NT2/D1 (cell line): ENCODE results near the gene CYP3A7.
"Not testable (repeated sequence)": the region's sequence is repeated elsewhere in the genome, so short reads cannot be mapped to it uniquely, and the experiment has no call there.

Experiments used
- DNase-seq: peaks from one replicate; pipeline ENCODE4 v3.0.0-alpha.2; 2011; ENCODE audit warnings: low read depth, low spot score
- H3K27me3 ChIP-seq: 2 replicates; pipeline ENCODE4 v1.6.0; 2011; ENCODE audit warnings: mild to moderate bottlenecking; ENCODE audit not compliant: insufficient read length, insufficient read depth
- H3K36me3 ChIP-seq: 2 replicates; pipeline ENCODE4 v1.6.1; 2011; ENCODE audit warnings: mild to moderate bottlenecking, low read length, mixed read lengths; ENCODE audit not compliant: insufficient read depth, insufficient read length
- H3K4me1 ChIP-seq: 2 replicates; pipeline ENCODE4 v1.5.1; 2011; ENCODE audit not compliant: insufficient read depth, insufficient read length
- H3K4me3 ChIP-seq: 2 replicates; pipeline ENCODE4 v1.5.1; 2011; ENCODE audit warnings: low read depth; ENCODE audit not compliant: insufficient read length
- H3K9ac ChIP-seq: 2 replicates; pipeline ENCODE4 v1.6.0; 2011; ENCODE audit warnings: low read depth; ENCODE audit not compliant: insufficient read length
- H3K9me3 ChIP-seq: 2 replicates; pipeline ENCODE4 v1.5.1; 2011; ENCODE audit warnings: mild to moderate bottlenecking, low read length; ENCODE audit not compliant: insufficient read depth
- SUZ12 ChIP-seq: IDR thresholded peaks from 2 replicates; pipeline ENCODE4 v1.6.1; 2011; ENCODE audit not compliant: insufficient read length, insufficient read depth; ENCODE audit errors: extremely low read depth
- YY1 ChIP-seq: IDR thresholded peaks from 2 replicates; pipeline ENCODE4 v1.6.1; 2011; ENCODE audit not compliant: insufficient read length, insufficient read depth
- ZNF274 ChIP-seq: IDR thresholded peaks from 2 replicates; pipeline ENCODE4 v1.6.1; 2011; ENCODE audit warnings: mild to moderate bottlenecking, low read depth, low read length

The CYP3A7 gene

DNA sequence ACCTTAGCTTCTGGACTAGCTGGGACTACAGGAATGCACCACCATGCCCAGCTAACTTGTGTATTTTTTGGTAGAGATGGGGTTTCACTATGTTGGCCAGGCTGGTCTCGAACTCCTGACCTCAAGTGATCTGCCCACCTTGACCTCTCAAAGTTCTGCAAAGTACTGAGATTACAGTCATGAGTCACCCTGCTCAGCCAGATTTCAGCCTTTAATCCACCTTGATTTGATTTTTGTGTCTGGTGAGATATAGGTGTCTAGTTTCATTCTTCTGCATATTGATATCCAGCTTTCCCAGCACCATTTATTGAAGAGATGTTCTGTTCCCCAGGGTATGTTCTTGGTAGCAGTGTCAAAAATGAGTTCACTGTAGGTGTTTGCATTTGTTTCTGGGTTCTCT, 20.1 kb upstream of the CYP3A7 start:
- Histone ChIP-seq H3K36me3 (no peaks in the 10 kb centered on the region), H3K27me3 (no peaks in the 10 kb centered on the region), H3K9ac (no peak overlapping the region), H3K9me3 (no peaks in the 10 kb centered on the region), H3K4me1 (no peaks in the 10 kb centered on the region), H3K4me3 (no peak overlapping the region)
- no peak for DNase-seq
- TF ChIP-seq SUZ12 = no peak
- no peak for TF ChIP-seq ZNF274
- no peak for TF ChIP-seq YY1

DNA sequence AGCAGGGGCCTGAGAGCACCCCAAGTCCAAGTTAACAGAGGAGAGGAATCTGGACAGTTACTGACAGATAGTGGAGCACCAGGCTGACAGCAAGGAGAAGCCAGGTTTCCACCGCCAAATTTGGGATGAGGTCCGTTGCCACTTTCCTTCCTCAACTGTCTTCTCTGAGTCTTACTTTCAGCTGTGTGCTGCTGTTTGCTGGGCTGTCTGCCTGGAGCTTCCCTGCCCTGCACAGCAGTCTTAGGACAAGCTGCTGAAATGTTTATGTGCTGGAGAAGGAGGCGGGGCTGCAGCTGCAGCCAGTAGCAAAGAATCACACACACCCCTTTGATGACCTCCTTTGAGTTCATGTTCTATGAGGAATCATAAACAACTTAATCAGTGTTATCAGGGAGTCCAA, 17.4 kb upstream of the CYP3A7 start:
- Histone ChIP-seq H3K36me3 (no peaks in the 10 kb centered on the region), H3K4me1 (no peaks in the 10 kb centered on the region), H3K4me3 (no peak overlapping the region), H3K27me3 (no peaks in the 10 kb centered on the region), H3K9me3 (no peaks in the 10 kb centered on the region), H3K9ac (no peak overlapping the region)
- no peak for DNase-seq
- no peak for TF ChIP-seq YY1
- no peak for TF ChIP-seq SUZ12
- no peak for TF ChIP-seq ZNF274

DNA sequence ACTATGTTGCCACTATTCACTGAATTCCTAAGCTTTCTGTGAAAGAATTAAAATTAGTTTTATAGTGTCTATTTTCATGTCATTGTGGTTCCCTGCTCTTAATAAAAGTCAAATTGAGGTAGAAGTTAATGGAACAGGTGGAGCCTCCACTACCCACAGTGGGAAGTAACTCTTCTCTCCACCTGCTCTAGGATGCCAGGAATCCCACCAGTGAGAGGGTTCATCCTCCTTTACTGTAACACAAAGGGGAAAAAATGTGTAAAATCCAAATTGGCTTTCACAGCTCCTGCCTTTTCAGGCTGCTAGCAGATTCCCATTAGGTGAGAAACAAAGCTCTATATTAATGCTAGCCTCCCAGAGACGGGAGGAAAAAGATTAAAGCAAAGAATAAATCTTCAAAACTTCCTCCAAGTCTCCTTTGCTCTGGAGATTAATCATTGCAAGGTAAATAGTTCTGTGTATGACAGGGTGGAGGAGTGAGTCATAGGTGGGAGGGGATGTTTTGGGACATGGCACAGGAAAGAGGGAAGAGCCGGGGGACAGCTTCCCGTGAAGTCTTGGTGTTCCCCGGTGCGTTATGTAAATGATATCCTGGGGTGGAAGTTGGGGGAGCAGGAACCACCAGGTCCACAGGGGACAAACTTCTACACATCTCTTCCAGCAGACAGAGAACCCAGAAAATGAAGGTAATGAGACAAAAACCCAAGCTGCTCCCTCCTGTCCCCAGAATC, 16.5 kb upstream of the CYP3A7 start:
- H3K27me3 ChIP-seq, H3K4me1 ChIP-seq, H3K36me3 ChIP-seq, H3K4me3 ChIP-seq, H3K9ac ChIP-seq, H3K9me3 ChIP-seq, DNase-seq: not testable (repeated sequence)

DNA sequence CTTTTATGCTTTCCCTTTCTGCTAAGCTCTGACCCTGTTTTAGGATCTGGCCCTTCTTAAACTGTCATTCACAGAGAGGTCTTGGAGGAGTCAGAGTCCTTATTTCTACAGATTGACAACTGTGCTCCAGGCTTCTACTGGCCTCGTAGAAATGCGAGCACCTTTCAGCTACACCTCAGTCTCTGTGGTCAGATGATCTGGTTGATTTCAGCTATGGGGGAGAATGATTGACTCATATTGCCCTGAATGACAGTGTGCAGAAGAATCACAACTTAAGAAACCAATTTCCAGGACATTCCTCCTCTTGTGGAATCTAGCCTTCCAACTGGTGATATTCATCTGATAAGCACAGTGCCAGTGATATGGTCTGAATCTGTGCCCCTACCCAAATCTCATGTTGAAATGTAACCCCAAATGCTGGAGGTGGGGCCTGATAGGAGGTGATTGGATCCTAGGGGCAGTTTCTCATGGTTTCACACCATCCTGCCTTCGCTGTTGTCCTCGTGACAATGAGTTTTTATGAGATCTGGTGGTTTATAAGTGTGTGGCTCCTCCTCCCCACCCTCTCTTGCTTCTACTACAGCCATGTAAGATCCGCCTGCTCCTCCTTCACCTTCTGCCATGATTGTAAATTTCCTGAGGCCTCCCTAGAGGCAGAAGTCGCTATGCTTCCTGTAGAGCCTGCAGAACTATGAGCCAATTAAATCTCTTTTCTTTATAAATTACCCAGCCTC, 14.0 kb upstream of the CYP3A7 start:
- Histone ChIP-seq H3K4me1 (no peaks in the 10 kb centered on the region), H3K27me3 (no peaks in the 10 kb centered on the region), H3K9me3 (no peaks in the 10 kb centered on the region), H3K9ac (no peak overlapping the region), H3K36me3 (no peaks in the 10 kb centered on the region), H3K4me3 (no peak overlapping the region)
- no peak for DNase-seq
- TF ChIP-seq SUZ12 (no peak), ZNF274 (no peak), YY1 (no peak)

DNA sequence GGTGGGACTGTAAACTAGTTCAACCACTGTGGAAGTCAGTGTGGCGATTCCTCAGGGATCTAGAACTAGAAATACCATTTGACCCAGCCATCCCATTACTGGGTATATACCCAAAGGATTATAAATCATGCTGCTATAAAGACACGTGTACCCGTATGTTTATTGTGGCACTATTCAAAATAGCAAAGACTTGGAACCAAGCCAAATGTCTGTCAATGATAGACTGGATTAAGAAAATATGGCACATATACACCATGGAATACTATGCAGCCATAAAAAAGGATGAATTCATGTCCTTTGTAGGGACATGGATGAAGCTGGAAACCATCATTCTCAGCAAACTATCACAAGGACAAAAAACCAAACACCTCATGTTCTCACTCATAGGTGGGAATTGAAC, 11.9 kb upstream of the CYP3A7 start:
- not testable (repeated sequence) for DNase-seq, H3K27me3 ChIP-seq, H3K36me3 ChIP-seq, H3K4me1 ChIP-seq, H3K9me3 ChIP-seq, H3K9ac ChIP-seq, H3K4me3 ChIP-seq

DNA sequence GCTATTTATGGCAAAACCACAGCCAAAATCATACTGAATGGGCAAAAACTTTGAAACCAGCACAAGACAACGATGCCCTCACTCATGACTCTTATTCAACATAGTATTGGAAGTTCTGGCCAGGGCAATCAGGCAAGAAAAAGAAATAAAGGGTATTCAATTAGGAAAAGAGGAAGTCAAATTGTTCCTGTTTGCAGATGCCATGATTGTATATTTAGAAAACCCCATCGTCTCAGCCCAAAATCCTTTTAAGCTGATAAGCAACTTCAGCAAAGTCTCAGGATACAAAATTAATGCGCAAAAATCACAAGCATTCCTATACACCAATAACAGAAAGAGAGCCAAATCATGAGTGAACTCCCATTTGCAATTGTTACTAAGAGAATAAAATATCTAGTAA, 10.4 kb upstream of the CYP3A7 start:
- not testable (repeated sequence) for H3K4me3 ChIP-seq, H3K36me3 ChIP-seq, H3K4me1 ChIP-seq, H3K27me3 ChIP-seq, H3K9ac ChIP-seq, H3K9me3 ChIP-seq, DNase-seq

DNA sequence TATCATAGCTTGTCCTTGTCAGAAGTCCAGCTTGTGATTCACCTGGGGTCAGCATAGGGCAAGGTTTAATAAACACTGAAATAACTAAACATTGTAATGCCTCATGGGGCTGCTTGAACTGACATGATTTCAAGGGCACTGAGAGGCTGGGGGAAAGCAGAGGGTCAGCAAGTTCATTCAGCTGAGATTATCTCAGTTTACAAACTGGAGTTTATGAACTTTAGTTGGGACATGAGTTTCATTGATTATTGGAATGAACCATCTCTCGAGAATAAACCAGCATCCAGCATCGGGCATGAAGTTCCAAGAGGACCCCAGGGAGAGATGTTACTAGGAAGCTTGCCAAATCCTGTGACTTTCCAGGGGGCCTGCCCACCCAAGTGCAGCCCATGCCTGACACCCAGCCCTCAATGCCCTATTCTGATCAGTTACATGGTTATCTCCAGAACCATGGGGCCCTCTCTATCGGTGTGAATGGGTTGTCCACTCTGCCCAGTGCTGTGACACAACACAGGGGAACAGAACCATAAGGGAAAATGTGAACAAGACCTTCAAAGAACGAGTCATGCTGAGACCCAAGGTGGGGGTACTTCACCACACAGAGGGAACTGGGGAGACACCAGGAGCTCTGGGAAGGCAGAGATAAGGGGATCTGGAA, 7.9 kb upstream of the CYP3A7 start:
- Histone ChIP-seq H3K36me3 (no peaks in the 10 kb centered on the region), H3K4me1 (no peaks in the 10 kb centered on the region), H3K9me3 (no peaks in the 10 kb centered on the region), H3K4me3 (no peak overlapping the region), H3K9ac (no peak overlapping the region), H3K27me3 (no peaks in the 10 kb centered on the region)
- TF ChIP-seq ZNF274 (no peak), SUZ12 (no peak), YY1 (no peak)
- DNase-seq = no peak

DNA sequence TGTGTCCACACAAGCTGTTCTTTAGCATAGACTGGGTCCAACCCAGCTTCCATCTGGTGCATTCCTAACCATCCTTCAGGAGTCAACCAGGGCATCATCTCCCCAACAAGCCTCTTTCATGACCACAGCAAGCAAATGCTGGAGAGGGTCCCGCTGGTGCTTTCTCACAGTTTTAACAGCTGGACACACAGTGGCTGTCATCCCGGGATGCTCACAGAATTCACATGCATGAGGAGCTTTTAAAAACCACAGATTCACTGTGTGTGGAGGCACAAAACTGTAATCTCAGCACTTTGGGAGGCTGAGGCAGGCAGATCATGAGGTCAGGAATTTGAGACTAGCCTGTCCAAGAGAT, 6.4 kb upstream of the CYP3A7 start:
- H3K4me3 ChIP-seq = no peak overlapping the region
- H3K27me3 ChIP-seq = no peaks in the 10 kb centered on the region
- no peak for DNase-seq
- H3K4me1 ChIP-seq = no peaks in the 10 kb centered on the region
- H3K36me3 ChIP-seq = no peaks in the 10 kb centered on the region
- no peaks in the 10 kb centered on the region for H3K9me3 ChIP-seq
- no peak overlapping the region for H3K9ac ChIP-seq
- TF ChIP-seq ZNF274 (no peak), SUZ12 (no peak), YY1 (no peak)
